ENCODE results near the gene USH2A.

DNA sequence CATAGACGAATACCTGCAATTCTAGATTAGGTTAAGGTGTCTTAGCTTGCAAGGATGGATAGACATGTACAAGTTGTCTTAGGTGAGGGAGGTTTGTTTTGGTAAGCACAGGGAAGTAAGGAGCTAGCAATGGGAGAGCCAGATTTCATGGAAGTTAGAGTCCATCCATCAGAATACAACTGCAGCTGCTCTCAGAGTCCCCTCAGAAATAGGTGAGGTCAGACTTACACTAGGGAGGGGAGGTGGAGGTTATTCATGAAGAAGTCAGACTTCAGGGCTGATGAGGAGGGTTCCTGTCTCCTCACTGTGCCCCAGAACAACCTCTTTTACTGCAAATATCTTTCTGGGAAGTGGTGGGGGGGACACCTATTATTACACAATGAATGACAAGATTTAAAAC is 770.9 kb downstream of the USH2A start:
- TF ChIP-seq POLR2A (IDR thresholded peaks at IDR 0.05; ENCODE audit: low read length) (no peak), GATA1 (IDR thresholded peaks at IDR 0.05; ENCODE audit: low read depth, low read length) (no peak)
